ENCODE data around the gene C1orf105.
"Not testable (repeated sequence)": the region's sequence is repeated elsewhere in the genome, so short reads cannot be mapped to it uniquely, and the experiment has no call there.

The C1orf105 gene

GRCh38 chr1:172486805-172487454 lies 66.4 kb downstream of the C1orf105 start:
- H3K4me3 ChIP-seq (replicated peaks; ENCODE audit: low read depth, low read length), result no peak overlapping the region
- no peak for TF ChIP-seq CTCF (IDR thresholded peaks at IDR 0.05; ENCODE audit: low read depth, low read length, missing control alignments)
- no peak for DNase-seq (ENCODE audit: extremely low read depth, low read depth)

- no peak overlapping the region for H3K4me3 ChIP-seq (replicated peaks; ENCODE audit: low read depth, low read length)
- no peak for TF ChIP-seq CTCF (IDR thresholded peaks at IDR 0.05; ENCODE audit: low read depth, low read length, missing control alignments)
- no peak for DNase-seq (ENCODE audit: extremely low read depth, low read depth)
Measured at GRCh38 chr1:172487550-172487949, 67.1 kb downstream of the C1orf105 start.

DNA sequence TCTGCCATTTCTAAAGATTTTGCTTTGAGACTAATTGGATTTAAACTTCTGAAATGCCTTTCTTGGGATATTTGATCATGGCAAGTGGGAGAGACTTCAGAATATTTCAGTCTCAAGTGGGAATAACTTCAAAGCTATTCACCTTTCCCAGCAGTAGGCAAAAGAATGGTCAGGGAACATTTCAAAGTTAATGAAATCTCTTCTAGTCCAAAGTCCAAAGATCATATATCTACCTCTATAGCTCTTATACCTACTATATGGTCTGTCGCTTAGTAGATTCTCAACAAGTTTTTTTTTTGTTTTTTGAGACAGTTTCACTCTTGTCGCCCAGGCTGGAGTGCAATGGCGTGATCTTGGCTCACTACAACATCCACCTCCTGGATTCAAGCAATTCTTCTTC lies 67.9 kb downstream of the C1orf105 start:
- no peak overlapping the region for H3K4me3 ChIP-seq (replicated peaks; ENCODE audit: low read depth, low read length)
- no peak for TF ChIP-seq CTCF (IDR thresholded peaks at IDR 0.05; ENCODE audit: low read depth, low read length, missing control alignments)
- DNase-seq (ENCODE audit: extremely low read depth, low read depth), result no peak

GRCh38 chr1:172489847-172490246 lies 69.4 kb downstream of the C1orf105 start:
- no peak for DNase-seq (ENCODE audit: extremely low read depth, low read depth)
- no peak overlapping the region for H3K4me3 ChIP-seq (replicated peaks; ENCODE audit: low read depth, low read length)
- TF ChIP-seq CTCF (IDR thresholded peaks at IDR 0.05; ENCODE audit: low read depth, low read length, missing control alignments), result no peak

GRCh38 chr1:172492421-172492820 lies 71.9 kb downstream of the C1orf105 start:
- no peak for TF ChIP-seq CTCF (IDR thresholded peaks at IDR 0.05; ENCODE audit: low read depth, low read length, missing control alignments)
- H3K4me3 ChIP-seq (replicated peaks; ENCODE audit: low read depth, low read length), result no peak overlapping the region
- no peak for DNase-seq (ENCODE audit: extremely low read depth, low read depth)

- DNase-seq (ENCODE audit: extremely low read depth, low read depth), result no peak
Measured at GRCh38 chr1:172494166-172494565, 73.7 kb downstream of the C1orf105 start.

GRCh38 chr1:172496127-172496526 lies 75.6 kb downstream of the C1orf105 start:
- H3K4me3 ChIP-seq (replicated peaks; ENCODE audit: low read depth, low read length); DNase-seq (ENCODE audit: extremely low read depth, low read depth): not testable (repeated sequence)

More at GRCh38 chr1:172494166-172494565, 73.7 kb downstream of the C1orf105 start:
- TF ChIP-seq CTCF (IDR thresholded peaks at IDR 0.05; ENCODE audit: low read depth, low read length, missing control alignments), result no peak
- H3K4me3 ChIP-seq (replicated peaks; ENCODE audit: low read depth, low read length), result no peak overlapping the region

Measured in HFF-Myc (cell line).